Stomach (tissue), 9 donors: ENCODE data around the gene FAM89A. TPM values are rescaled to one million over a fixed set of nuclear protein-coding genes. Genes with fewer than 3 reads are reported as not detected.

Experiments
- DNase-seq, 2 donors: peaks; one replicate each; pipeline versions ENCODE4 v3.0.0 to v3.0.0-alpha.2; 2013 to 2019
- H3K27ac ChIP-seq, 5 donors: fragments of 200-600 bp in 4 of 5; sonication (generic) in 4 of 5; one replicate each; pipeline ENCODE4 v1.5.1; 2013 to 2019; ENCODE audit warnings: mild to moderate bottlenecking in 1 of 5, moderate library complexity in 1 of 5
- H3K27me3 ChIP-seq, 3 donors: fragments of 200-600 bp; sonication (generic); one replicate each; pipeline ENCODE4 v1.5.1; 2017 to 2019; ENCODE audit warnings: mixed run types in 1 of 3
- H3K36me3 ChIP-seq, 4 donors: fragments of 200-600 bp; sonication (generic); 1 replicate in 3 of 4; 2 replicates in 1 of 4; pipeline ENCODE4 v1.5.1; 2016 to 2019
- H3K4me1 ChIP-seq, 4 donors: fragments of 200-600 bp; sonication (generic); one replicate each; pipeline ENCODE4 v1.5.1; 2016 to 2019
- H3K4me3 ChIP-seq, 4 donors: fragments of 200-600 bp; sonication (generic) in 3 of 4; one replicate each; pipeline ENCODE4 v1.5.1; 2016 to 2019; ENCODE audit warnings: mild to moderate bottlenecking in 1 of 4
- H3K9me3 ChIP-seq, 4 donors: fragments of 200-600 bp; sonication (generic); one replicate each; pipeline ENCODE4 v1.5.1; 2016 to 2019
- EP300 ChIP-seq: sonication (generic); formaldehyde crosslinking; IDR thresholded peaks from one replicate; pipeline ENCODE4 v1.6.1; 2017; ENCODE audit warnings: antibody characterized with exemption
- POLR2A ChIP-seq, 4 donors: fragments of 450-650 bp; IDR thresholded peaks; one replicate each; pipeline ENCODE4 v1.6.1; 2016; ENCODE audit warnings: antibody characterized with exemption in 4 of 4, control low read depth in 2 of 4, mild to moderate bottlenecking in 1 of 4, moderate library complexity in 1 of 4
- POLR2AphosphoS5 ChIP-seq, 3 donors: sonication (generic); formaldehyde crosslinking; IDR thresholded peaks; one replicate each; pipeline ENCODE4 v1.6.1; 2016; ENCODE audit warnings: antibody characterized with exemption in 3 of 3
- WGBS, 5 donors: extraction: QIAGEN DNeasy Blood & Tissue Kit in 3 of 5; methylation state at CpG; one replicate each; pipeline versions ENCODE4 v1.1.5 to v1.1.7; 2013 to 2018; 5-methylcytosine and 5-hydroxymethylcytosine counted together
- intact Hi-C: fragments of 100-400 bp; cut with DNase I; formaldehyde crosslinking; loops from one replicate; pipeline ENCODE4 v1.15.1; 2023; ENCODE audit warnings: low total_unique reads
- polyA plus RNA-seq, 3 donors: library from polyadenylated mRNA; stranded (reverse); fragments of 200-250 nt; gene quantifications; one replicate each; pipeline ENCODE4 v1.2.3, GENCODE V29; 2013
- total RNA-seq, 5 donors: library from RNA; depleted of rRNA; stranded (reverse); fragments of >200 nt; gene quantifications; one replicate each; pipeline versions ENCODE4 v1.1.0 to v1.2.3, GENCODE V29; 2014 to 2016
- TF ChIP-seq, protein P1 (sequence below), 7 experiments: fragments of 450-650 bp in 4 of 7; fragments of 200-600 bp in 3 of 7; sonication (generic) in 3 of 7; IDR thresholded peaks; one replicate each; pipeline ENCODE4 v1.5.1; 2016 to 2019; ENCODE audit warnings: antibody characterized with exemption in 7 of 7, control low read depth in 2 of 7, mild to moderate bottlenecking in 1 of 7
- donor health status: healthy with polysubstance abuse.
- donor health status: Bipolar disorder and iron deficiency.
- donor health status: healthy.

The FAM89A gene
- total and polyA plus RNA-seq, 8 donors: 0.89 to 31.9 (median 20.0) TPM

GRCh38 chr1:231064418-231064817, 24.4 kb upstream of the FAM89A start:
- no peak for DNase-seq
- Histone ChIP-seq H3K9me3 (no peaks in the 10 kb centered on the region), H3K27ac (no peak overlapping the region), H3K27me3 (no peaks in the 10 kb centered on the region), H3K4me1 (peaks cover 0 to 4% (median 0%) of the 10 kb centered on the region in 4 donors), H3K4me3 (no peak overlapping the region), H3K36me3 (no peaks in the 10 kb centered on the region)
- WGBS, 5 donors: 77 to 96% (median 84%) methylated on average over 3 of the region's 3 CpGs
- no peak for TF ChIP-seq POLR2A (IDR thresholded peaks at IDR 0.05)
- TF ChIP-seq, protein P1, sequence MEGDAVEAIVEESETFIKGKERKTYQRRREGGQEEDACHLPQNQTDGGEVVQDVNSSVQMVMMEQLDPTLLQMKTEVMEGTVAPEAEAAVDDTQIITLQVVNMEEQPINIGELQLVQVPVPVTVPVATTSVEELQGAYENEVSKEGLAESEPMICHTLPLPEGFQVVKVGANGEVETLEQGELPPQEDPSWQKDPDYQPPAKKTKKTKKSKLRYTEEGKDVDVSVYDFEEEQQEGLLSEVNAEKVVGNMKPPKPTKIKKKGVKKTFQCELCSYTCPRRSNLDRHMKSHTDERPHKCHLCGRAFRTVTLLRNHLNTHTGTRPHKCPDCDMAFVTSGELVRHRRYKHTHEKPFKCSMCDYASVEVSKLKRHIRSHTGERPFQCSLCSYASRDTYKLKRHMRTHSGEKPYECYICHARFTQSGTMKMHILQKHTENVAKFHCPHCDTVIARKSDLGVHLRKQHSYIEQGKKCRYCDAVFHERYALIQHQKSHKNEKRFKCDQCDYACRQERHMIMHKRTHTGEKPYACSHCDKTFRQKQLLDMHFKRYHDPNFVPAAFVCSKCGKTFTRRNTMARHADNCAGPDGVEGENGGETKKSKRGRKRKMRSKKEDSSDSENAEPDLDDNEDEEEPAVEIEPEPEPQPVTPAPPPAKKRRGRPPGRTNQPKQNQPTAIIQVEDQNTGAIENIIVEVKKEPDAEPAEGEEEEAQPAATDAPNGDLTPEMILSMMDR (IDR thresholded peaks at IDR 0.05): no peak
- no peak for TF ChIP-seq POLR2AphosphoS5 (IDR thresholded peaks at IDR 0.05)
- TF ChIP-seq EP300: no peak
- intact Hi-C loops: no loop called here

- Histone ChIP-seq H3K4me3 (no peak overlapping the region), H3K27ac (no peak overlapping the region), H3K27me3 (no peaks in the 10 kb centered on the region), H3K9me3 (no peaks in the 10 kb centered on the region), H3K4me1 (peaks cover 0 to 4% (median 0%) of the 10 kb centered on the region in 4 donors), H3K36me3 (no peaks in the 10 kb centered on the region)
- DNase-seq: no peak
- TF ChIP-seq EP300: no peak
- WGBS, 5 donors: 85 to 90% (median 89%) methylated on average over 6 of the region's 6 CpGs
- intact Hi-C loops: no loop called here
Observed at GRCh38 chr1:231063331-231063730, 23.3 kb upstream of the FAM89A start.

GRCh38 chr1:231062500-231063270, 22.6 kb upstream of the FAM89A start:
- intact Hi-C loops: no loop called here
- H3K27ac ChIP-seq: no peak overlapping the region
- no peaks in the 10 kb centered on the region for H3K27me3 ChIP-seq
- DNase-seq: no peak
- no peaks in the 10 kb centered on the region for H3K36me3 ChIP-seq
- H3K4me3 ChIP-seq: no peak overlapping the region
- no peak for TF ChIP-seq POLR2AphosphoS5 (IDR thresholded peaks at IDR 0.05)
- no peak for TF ChIP-seq EP300
- TF ChIP-seq, protein P1 (IDR thresholded peaks at IDR 0.05): no peak
- no peak for TF ChIP-seq POLR2A (IDR thresholded peaks at IDR 0.05)
- H3K4me1 ChIP-seq: peaks cover 0 to 4% (median 0%) of the 10 kb centered on the region in 4 donors
- WGBS, 5 donors: 86 to 95% (median 91%) methylated on average over 11 of the region's 11 CpGs
- H3K9me3 ChIP-seq: no peaks in the 10 kb centered on the region

- TF ChIP-seq POLR2AphosphoS5 (IDR thresholded peaks at IDR 0.05) (no peak), EP300 (no peak), POLR2A (IDR thresholded peaks at IDR 0.05) (no peak)
- TF ChIP-seq, protein P1 (IDR thresholded peaks at IDR 0.05): no peak
- H3K27ac ChIP-seq: no peak overlapping the region
- no peak overlapping the region for H3K4me3 ChIP-seq
- H3K36me3 ChIP-seq: no peaks in the 10 kb centered on the region
- no peaks in the 10 kb centered on the region for H3K27me3 ChIP-seq
- no peaks in the 10 kb centered on the region for H3K9me3 ChIP-seq
- DNase-seq: no peak
- peaks cover 0 to 4% (median 0%) of the 10 kb centered on the region in 4 donors for H3K4me1 ChIP-seq
- 86 to 100% (median 100%) methylated on average over 1 of the region's 1 CpG for WGBS, 5 donors
- intact Hi-C loops: no loop called here
Observed at GRCh38 chr1:231059566-231060193, 19.6 kb upstream of the FAM89A start.
